H9 (cell line): Measurements from ENCODE around the gene GJB6. TPM values are rescaled to one million over a fixed set of nuclear protein-coding genes. Genes with fewer than 3 reads are reported as not detected.

Experiments
- DNase-seq: peaks from one replicate; pipeline ENCODE4 v3.0.0-alpha.2; 2017
- H2AFZ ChIP-seq: one replicate; pipeline ENCODE4 v1.6.1; 2013; ENCODE audit warnings: mild to moderate bottlenecking, low read length, control low read depth, moderate library complexity
- H2AK5ac ChIP-seq: 2 replicates; pipeline ENCODE4 v1.6.1; 2013; ENCODE audit warnings: low read length, control low read depth, mixed read lengths; ENCODE audit not compliant: insufficient read length
- H2BK120ac ChIP-seq: one replicate; pipeline ENCODE4 v1.6.1; 2013; ENCODE audit warnings: low read depth, mild to moderate bottlenecking, low read length, control low read depth, inconsistent platforms; ENCODE audit not compliant: poor library complexity, severe bottlenecking
- H2BK12ac ChIP-seq: 2 replicates; pipeline ENCODE4 v1.6.1; 2013; ENCODE audit warnings: low read length, control low read depth, mixed read lengths, low read depth; ENCODE audit not compliant: insufficient read length
- H2BK15ac ChIP-seq: 2 replicates; pipeline ENCODE4 v1.6.1; 2013; ENCODE audit warnings: low read depth, low read length, control low read depth
- H2BK20ac ChIP-seq: one replicate; pipeline ENCODE4 v1.6.1; 2013; ENCODE audit warnings: low read depth, mild to moderate bottlenecking, low read length, control low read depth, inconsistent platforms; ENCODE audit not compliant: poor library complexity, severe bottlenecking
- H2BK5ac ChIP-seq: 2 replicates; pipeline ENCODE4 v1.6.1; 2013; ENCODE audit warnings: low read length, control low read depth, mixed read lengths; ENCODE audit not compliant: insufficient read length
- H3K14ac ChIP-seq: 2 replicates; pipeline ENCODE4 v1.6.1; 2013; ENCODE audit warnings: low read length, control low read depth; ENCODE audit not compliant: insufficient read depth
- H3K18ac ChIP-seq: 2 replicates; pipeline ENCODE4 v1.6.1; 2013; ENCODE audit warnings: low read depth, mild to moderate bottlenecking, mixed read lengths, low read length, control low read depth; ENCODE audit not compliant: insufficient read length
- H3K23ac ChIP-seq: 2 replicates; pipeline ENCODE4 v1.6.1; 2013; ENCODE audit warnings: low read length, control low read depth, mixed read lengths, low read depth; ENCODE audit not compliant: insufficient read length
- H3K23me2 ChIP-seq: 2 replicates; pipeline ENCODE4 v1.6.1; 2013; ENCODE audit warnings: low read depth, mild to moderate bottlenecking, mixed read lengths, low read length, control low read depth; ENCODE audit not compliant: insufficient read length, poor library complexity, severe bottlenecking
- H3K27ac ChIP-seq: 2 replicates; pipeline ENCODE4 v1.5.1; 2013; ENCODE audit warnings: low read length, control low read depth, mixed read lengths, low read depth; ENCODE audit not compliant: insufficient read length
- H3K27me3 ChIP-seq: 2 replicates; pipeline ENCODE4 v1.6.1; 2013; ENCODE audit warnings: low read length, control low read depth, inconsistent platforms; ENCODE audit not compliant: insufficient read depth
- H3K4ac ChIP-seq: 2 replicates; pipeline ENCODE4 v1.6.1; 2013; ENCODE audit warnings: low read depth, mild to moderate bottlenecking, control low read depth, inconsistent platforms, low read length, moderate library complexity
- H3K4me1 ChIP-seq: 2 replicates; pipeline ENCODE4 v1.6.1; 2013; ENCODE audit warnings: low read length, control low read depth, inconsistent platforms; ENCODE audit not compliant: insufficient read depth
- H3K4me2 ChIP-seq: 2 replicates; pipeline ENCODE4 v1.6.1; 2013; ENCODE audit warnings: low read length, control low read depth, mixed read lengths; ENCODE audit not compliant: insufficient read length, insufficient read depth
- H3K56ac ChIP-seq: 2 replicates; pipeline ENCODE4 v1.6.1; 2013; ENCODE audit warnings: low read depth, mild to moderate bottlenecking, mixed read lengths, low read length, control low read depth; ENCODE audit not compliant: insufficient read length
- H3K79me1 ChIP-seq: 2 replicates; pipeline ENCODE4 v1.6.1; 2013; ENCODE audit warnings: low read depth, mild to moderate bottlenecking, moderate library complexity, low read length, control low read depth, inconsistent platforms; ENCODE audit not compliant: insufficient read depth, poor library complexity, severe bottlenecking
- H3K79me2 ChIP-seq: 2 replicates; pipeline ENCODE4 v1.6.1; 2013; ENCODE audit warnings: low read length, control low read depth, inconsistent platforms; ENCODE audit not compliant: insufficient read depth
- H3K9ac ChIP-seq: 2 replicates; pipeline ENCODE4 v1.6.1; 2013; ENCODE audit warnings: low read length, control low read depth, mixed read lengths; ENCODE audit not compliant: insufficient read length; ENCODE audit errors: extremely low read depth
- H3K9me3 ChIP-seq: one replicate; pipeline ENCODE4 v1.6.1; 2013; ENCODE audit warnings: low read depth, low read length, inconsistent platforms; ENCODE audit not compliant: control insufficient read depth
- H3T11ph ChIP-seq: one replicate; pipeline ENCODE4 v1.6.1; 2013; ENCODE audit warnings: mild to moderate bottlenecking, low read length, control low read depth, inconsistent platforms
- H4K20me1 ChIP-seq: one replicate; pipeline ENCODE4 v1.6.1; 2013; ENCODE audit not compliant: control insufficient read depth, insufficient read length, insufficient read depth
- H4K5ac ChIP-seq: 2 replicates; pipeline ENCODE4 v1.6.1; 2013; ENCODE audit warnings: low read depth, mild to moderate bottlenecking, mixed read lengths, low read length, control low read depth; ENCODE audit not compliant: insufficient read length
- H4K8ac ChIP-seq: replicated peaks from 2 replicates; pipeline ENCODE4 v1.6.1; 2013; ENCODE audit warnings: low read length, control low read depth, mixed read lengths, low read depth; ENCODE audit not compliant: insufficient read length
- H4K91ac ChIP-seq: 2 replicates; pipeline ENCODE4 v1.6.1; 2013; ENCODE audit warnings: low read depth, mild to moderate bottlenecking, moderate library complexity, mixed read lengths, low read length, control low read depth; ENCODE audit not compliant: insufficient read length
- H3K27ac Mint-ChIP-seq, 3 experiments: 2 replicates in 2 of 3; 3 replicates in 1 of 3; pipeline ENCODE4 v1.8.0; 2020 to 2021; ENCODE audit warnings: mixed read lengths in 3 of 3, mild to moderate bottlenecking in 1 of 3, moderate library complexity in 1 of 3
- H3K27me3 Mint-ChIP-seq: 2 replicates; pipeline ENCODE4 v1.8.0; 2021; ENCODE audit warnings: low read depth, mild to moderate bottlenecking, moderate library complexity, mixed read lengths
- H3K36me3 Mint-ChIP-seq, 3 experiments: 2 replicates in 2 of 3; 3 replicates in 1 of 3; pipeline ENCODE4 v1.8.0; 2020 to 2021; ENCODE audit warnings: low read depth in 3 of 3, mixed read lengths in 3 of 3; ENCODE audit not compliant: insufficient read depth in 1 of 3
- H3K4me1 Mint-ChIP-seq, 2 experiments: 2 replicates each; pipeline ENCODE4 v1.8.0; 2020; ENCODE audit warnings: mixed read lengths in 2 of 2
- H3K4me3 Mint-ChIP-seq, 2 experiments: 2 replicates in 1 of 2; 3 replicates in 1 of 2; pipeline ENCODE4 v1.8.0; 2020 to 2021; ENCODE audit warnings: mild to moderate bottlenecking in 2 of 2, mixed read lengths in 2 of 2, moderate library complexity in 1 of 2
- H3K9me3 Mint-ChIP-seq, 2 experiments: 2 replicates in 1 of 2; 3 replicates in 1 of 2; pipeline ENCODE4 v1.8.0; 2020; ENCODE audit warnings: mild to moderate bottlenecking in 2 of 2, mixed read lengths in 2 of 2, moderate library complexity in 1 of 2
- WGBS: extraction: QIAGEN DNeasy Blood & Tissue Kit; methylation state at CpG from one replicate; pipeline ENCODE4 v1.1.7; 2013; ENCODE audit warnings: missing lambda C conversion rate, low lambda C conversion rate, mixed read lengths; ENCODE audit not compliant: insufficient read length; ENCODE audit errors: extremely low coverage; 5-methylcytosine and 5-hydroxymethylcytosine counted together
- total RNA-seq: library from RNA; stranded (reverse); gene quantifications from 2 replicates; pipeline ENCODE4 v1.2.1, GENCODE V29; 2021
- TF ChIP-seq, protein P1 (sequence below): fragments of 200-600 bp; sonication (generic); conservative IDR thresholded peaks from 3 replicates; pipeline ENCODE4 v1.8.0; 2021; ENCODE audit warnings: antibody characterized with exemption, mild to moderate bottlenecking

GJB6 gene
- total RNA-seq, 1 experiment from 2014 or later, result not detected

DNA sequence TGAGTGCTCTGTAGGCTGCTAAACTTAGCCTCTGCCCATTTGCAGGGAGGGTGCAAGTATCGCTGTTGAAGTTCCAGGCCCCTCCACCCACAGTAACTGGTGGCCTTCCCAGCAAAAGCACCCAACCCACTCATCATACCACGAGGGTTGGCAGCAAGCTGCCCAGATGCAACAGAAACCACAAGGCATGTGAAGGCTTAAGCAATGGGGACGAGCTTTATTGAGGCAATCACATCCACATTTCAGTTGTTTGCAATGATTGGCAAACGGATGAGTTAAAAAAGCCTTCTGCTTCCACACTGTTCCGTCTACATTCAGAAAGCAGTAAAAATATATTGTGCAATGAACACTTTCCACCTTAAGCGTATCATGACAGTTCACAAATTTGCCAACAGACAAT lies 10.3 kb downstream of the GJB6 start:
- no peak overlapping the region for H4K8ac ChIP-seq
- H2BK5ac ChIP-seq, result no peak overlapping the region
- H3K79me2 ChIP-seq, result no peaks in the 10 kb centered on the region
- H2AFZ ChIP-seq, result no peak overlapping the region
- H2AK5ac ChIP-seq, result no peak overlapping the region
- no peaks in the 10 kb centered on the region for H3K4me1 ChIP-seq
- H3K27ac ChIP-seq, result no peak overlapping the region
- H4K91ac ChIP-seq, result no peak overlapping the region
- Mint-ChIP-seq H3K27ac (no peak overlapping the region), H3K36me3 (no peaks in the 10 kb centered on the region), H3K27me3 (peaks cover 32% of the 10 kb centered on the region), H3K4me1 (peaks cover 0 to 4% of the 10 kb centered on the region in 2 experiments; a peak in 1 of 4 replicates), H3K9me3 (peaks cover 0 to 3% of the 10 kb centered on the region in 2 experiments; a peak in 3 of 5 replicates), H3K4me3 (no peak overlapping the region)
- no peak overlapping the region for H2BK120ac ChIP-seq
- H3K79me1 ChIP-seq, result no peaks in the 10 kb centered on the region
- WGBS, result no CpG with 5 or more reads among the region's 6 CpGs
- H3K4me2 ChIP-seq, result no peak overlapping the region
- TF ChIP-seq, protein P1, sequence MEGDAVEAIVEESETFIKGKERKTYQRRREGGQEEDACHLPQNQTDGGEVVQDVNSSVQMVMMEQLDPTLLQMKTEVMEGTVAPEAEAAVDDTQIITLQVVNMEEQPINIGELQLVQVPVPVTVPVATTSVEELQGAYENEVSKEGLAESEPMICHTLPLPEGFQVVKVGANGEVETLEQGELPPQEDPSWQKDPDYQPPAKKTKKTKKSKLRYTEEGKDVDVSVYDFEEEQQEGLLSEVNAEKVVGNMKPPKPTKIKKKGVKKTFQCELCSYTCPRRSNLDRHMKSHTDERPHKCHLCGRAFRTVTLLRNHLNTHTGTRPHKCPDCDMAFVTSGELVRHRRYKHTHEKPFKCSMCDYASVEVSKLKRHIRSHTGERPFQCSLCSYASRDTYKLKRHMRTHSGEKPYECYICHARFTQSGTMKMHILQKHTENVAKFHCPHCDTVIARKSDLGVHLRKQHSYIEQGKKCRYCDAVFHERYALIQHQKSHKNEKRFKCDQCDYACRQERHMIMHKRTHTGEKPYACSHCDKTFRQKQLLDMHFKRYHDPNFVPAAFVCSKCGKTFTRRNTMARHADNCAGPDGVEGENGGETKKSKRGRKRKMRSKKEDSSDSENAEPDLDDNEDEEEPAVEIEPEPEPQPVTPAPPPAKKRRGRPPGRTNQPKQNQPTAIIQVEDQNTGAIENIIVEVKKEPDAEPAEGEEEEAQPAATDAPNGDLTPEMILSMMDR, result no peak
- H2BK20ac ChIP-seq, result no peak overlapping the region
- no peak overlapping the region for H3K18ac ChIP-seq
- no peaks in the 10 kb centered on the region for H4K20me1 ChIP-seq
- no peak for DNase-seq
- H3K14ac ChIP-seq, result no peak overlapping the region
- H3K23ac ChIP-seq, result no peak overlapping the region
- H2BK12ac ChIP-seq, result no peak overlapping the region
- no peak overlapping the region for H3K56ac ChIP-seq
- H3K9ac ChIP-seq, result no peak overlapping the region
- no peak overlapping the region for H3K4ac ChIP-seq
- H3K27me3 ChIP-seq, result no peaks in the 10 kb centered on the region; the same call in 1 of the 2 replicates
- H3K9me3 ChIP-seq, result no peaks in the 10 kb centered on the region
- no peak overlapping the region for H3T11ph ChIP-seq
- H2BK15ac ChIP-seq, result no peak overlapping the region
- H3K23me2 ChIP-seq, result no peaks in the 10 kb centered on the region
- no peak overlapping the region for H4K5ac ChIP-seq
